Measurements from ENCODE around the gene KCNK7.

Gene KCNK7

GRCh38 chr11:65610404-65610803 lies 14.8 kb upstream of the KCNK7 start:
- no peak for DNase-seq

- no peak for DNase-seq
Observed at GRCh38 chr11:65609665-65610064, 14.1 kb upstream of the KCNK7 start.

GRCh38 chr11:65609229-65609628 lies 13.6 kb upstream of the KCNK7 start:
- DNase-seq: no peak

- DNase-seq: no peak
Observed at GRCh38 chr11:65607614-65608426, 12.2 kb upstream of the KCNK7 start.

- no peak for DNase-seq
Observed at GRCh38 chr11:65606876-65607613, 11.4 kb upstream of the KCNK7 start.

- DNase-seq: no peak
Observed at GRCh38 chr11:65604258-65604657, 8.7 kb upstream of the KCNK7 start.

- no peak for DNase-seq
Observed at GRCh38 chr11:65599955-65600246, 4.3 kb upstream of the KCNK7 start.

GRCh38 chr11:65599216-65599954 lies 3.8 kb upstream of the KCNK7 start:
- DNase-seq: no peak

GRCh38 chr11:65598258-65598699 lies 2.7 kb upstream of the KCNK7 start:
- no peak for DNase-seq

- DNase-seq: no peak
Observed at GRCh38 chr11:65596520-65596919, 920 bp upstream of the KCNK7 start.

- no peak for DNase-seq
Observed at GRCh38 chr11:65595131-65595530, 469 bp downstream of the KCNK7 start.

GRCh38 chr11:65593518-65594414 lies 1.8 kb downstream of the KCNK7 start:
- no peak for DNase-seq

- no peak for DNase-seq
Observed at GRCh38 chr11:65592858-65593517, 2.6 kb downstream of the KCNK7 start.

GRCh38 chr11:65591939-65592857 lies 3.4 kb downstream of the KCNK7 start:
- DNase-seq: no peak

GRCh38 chr11:65590240-65590738 lies 5.3 kb downstream of the KCNK7 start:
- DNase-seq: no peak

GRCh38 chr11:65589444-65590239 lies 6.0 kb downstream of the KCNK7 start:
- no peak for DNase-seq

GRCh38 chr11:65588199-65589054 lies 7.2 kb downstream of the KCNK7 start:
- DNase-seq: no peak

- DNase-seq: no peak
Observed at GRCh38 chr11:65586676-65587075, 8.9 kb downstream of the KCNK7 start.

- DNase-seq: no peak
Observed at GRCh38 chr11:65586247-65586630, 9.4 kb downstream of the KCNK7 start.
